H1 (cell line): ENCODE data around the gene MTMR4. TPM values are rescaled to one million over a fixed set of nuclear protein-coding genes. Genes with fewer than 3 reads are reported as not detected.

Experiments
- CTCF ChIA-PET: fragments of 300-600 bp; sonication (Branson Sonifier 250); formaldehyde crosslinking; loops from one replicate; lab custom pipeline; 2021; ENCODE audit not compliant: partially characterized antibody; lab: Charles Lee
- POLR2A ChIA-PET: fragments of 300-600 bp; sonication (Branson Sonifier 250); formaldehyde crosslinking; loops from one replicate; lab custom pipeline; 2021; ENCODE audit warnings: inconsistent platforms; ENCODE audit not compliant: partially characterized antibody; lab: Charles Lee
- DNase-seq, 2 experiments: peaks; one replicate each; pipeline versions ENCODE4 v3.0.0 to v3.0.0-alpha.2; 2010 to 2022; ENCODE audit warnings: low spot score in 2 of 2, low read depth in 1 of 2, mixed read lengths in 1 of 2
- FAIRE-seq: peaks from 2 replicates; lab custom pipeline; 2011; peaks lifted over from hg19 to GRCh38; lab: Jason Lieb, UNC
- H2AFZ ChIP-seq: 2 replicates; pipeline ENCODE4 v1.8.1; 2012; ENCODE audit warnings: low read length, inconsistent platforms
- H2AK5ac ChIP-seq: 2 replicates; pipeline ENCODE4 v1.6.1; 2013; ENCODE audit warnings: low read depth, low read length
- H2BK120ac ChIP-seq: replicated peaks from 2 replicates; pipeline ENCODE3; 2013; ENCODE audit warnings: low read depth, low read length, inconsistent platforms
- H2BK12ac ChIP-seq: 2 replicates; pipeline ENCODE4 v1.6.1; 2013; ENCODE audit warnings: low read depth, low read length
- H2BK15ac ChIP-seq: 2 replicates; pipeline ENCODE4 v1.6.1; 2013; ENCODE audit warnings: low read length
- H2BK20ac ChIP-seq: 2 replicates; pipeline ENCODE4 v1.6.1; 2013; ENCODE audit warnings: low read length
- H2BK5ac ChIP-seq: 2 replicates; pipeline ENCODE4 v1.6.1; 2013; ENCODE audit warnings: low read depth, low read length
- H3K14ac ChIP-seq: 2 replicates; pipeline ENCODE4 v1.6.1; 2013; ENCODE audit warnings: inconsistent platforms; ENCODE audit not compliant: insufficient read length
- H3K18ac ChIP-seq: 2 replicates; pipeline ENCODE4 v1.6.1; 2013; ENCODE audit warnings: low read length; ENCODE audit errors: extremely low read depth
- H3K23ac ChIP-seq: 2 replicates; pipeline ENCODE4 v1.6.1; 2013; ENCODE audit warnings: inconsistent platforms; ENCODE audit not compliant: insufficient read length
- H3K23me2 ChIP-seq: 2 replicates; pipeline ENCODE4 v1.6.1; 2013; ENCODE audit warnings: low read depth, low read length
- H3K27ac ChIP-seq: 2 replicates; pipeline ENCODE4 v1.6.1; 2011; ENCODE audit warnings: low read depth, low read length, inconsistent platforms
- H3K27me3 ChIP-seq, 4 experiments: replicated peaks in 1 of 4; 1 replicate in 1 of 4; 2 replicates in 3 of 4; pipeline versions ENCODE4 v1.6.1 to v1.8.1; 2011 to 2013; ENCODE audit warnings: low read length in 3 of 4, mild to moderate bottlenecking in 3 of 4, inconsistent platforms in 2 of 4, mixed read lengths in 2 of 4, moderate library complexity in 1 of 4; ENCODE audit not compliant: control insufficient read depth in 3 of 4, insufficient read depth in 3 of 4; ENCODE audit errors: extremely low read depth in 1 of 4
- H3K36me3 ChIP-seq, 4 experiments: 2 replicates each; pipeline versions ENCODE4 v1.6.1 to v1.8.1; 2011 to 2013; ENCODE audit warnings: mild to moderate bottlenecking in 4 of 4, low read length in 3 of 4, moderate library complexity in 2 of 4, control low read depth in 1 of 4, inconsistent platforms in 1 of 4; ENCODE audit not compliant: insufficient read depth in 4 of 4, control insufficient read depth in 2 of 4
- H3K4ac ChIP-seq: replicated peaks from 2 replicates; pipeline ENCODE3; 2013; ENCODE audit warnings: low read length, low read depth, mixed read lengths, inconsistent platforms; ENCODE audit not compliant: insufficient read length
- H3K4me1 ChIP-seq, 4 experiments: replicated peaks in 1 of 4; 1 replicate in 1 of 4; 2 replicates in 3 of 4; pipeline versions ENCODE4 v1.6.1 to v1.8.1; 2011 to 2013; ENCODE audit warnings: low read length in 3 of 4, inconsistent platforms in 2 of 4, mixed read lengths in 1 of 4; ENCODE audit not compliant: insufficient read depth in 4 of 4, control insufficient read depth in 3 of 4
- H3K4me2 ChIP-seq, 2 experiments: 2 replicates each; pipeline versions ENCODE4 v1.6.1 to v1.8.1; 2011 to 2013; ENCODE audit warnings: low read depth in 2 of 2, low read length in 2 of 2, control low read depth in 1 of 2, inconsistent platforms in 1 of 2, mild to moderate bottlenecking in 1 of 2; ENCODE audit not compliant: insufficient read depth in 1 of 2
- H3K4me3 ChIP-seq, 4 experiments: fragments of 200-600, 300-600 bp in 1 of 4; sonication (generic), shearing (Covaris generic), sonication (Bioruptor Twin) in 1 of 4; 2 replicates each; pipeline versions ENCODE4 v1.5.1 to v1.8.1; 2011 to 2016; ENCODE audit warnings: low read length in 4 of 4, low read depth in 3 of 4, control low read depth in 2 of 4, inconsistent platforms in 2 of 4, mild to moderate bottlenecking in 2 of 4, mixed read lengths in 1 of 4, moderate library complexity in 1 of 4; ENCODE audit not compliant: insufficient read depth in 2 of 4; ENCODE audit errors: extremely low read depth in 1 of 4
- H3K56ac ChIP-seq: replicated peaks from 2 replicates; pipeline ENCODE3; 2013; ENCODE audit warnings: low read depth, mild to moderate bottlenecking, mixed read lengths, low read length, inconsistent platforms; ENCODE audit not compliant: insufficient read length
- H3K79me1 ChIP-seq: 2 replicates; pipeline ENCODE4 v1.6.1; 2013; ENCODE audit warnings: low read depth, low read length, control low read depth
- H3K79me2 ChIP-seq, 2 experiments: 2 replicates each; pipeline versions ENCODE4 v1.6.1 to v1.8.1; 2012 to 2013; ENCODE audit warnings: low read length in 2 of 2, mild to moderate bottlenecking in 2 of 2, inconsistent platforms in 1 of 2; ENCODE audit not compliant: insufficient read depth in 2 of 2, control insufficient read depth in 1 of 2
- H3K9ac ChIP-seq, 4 experiments: replicated peaks in 1 of 4; 1 replicate in 1 of 4; 2 replicates in 3 of 4; pipeline versions ENCODE4 v1.6.1 to v1.8.1; 2011 to 2013; ENCODE audit warnings: low read depth in 3 of 4, low read length in 3 of 4, control low read depth in 2 of 4, mild to moderate bottlenecking in 2 of 4, moderate library complexity in 2 of 4, inconsistent platforms in 1 of 4; ENCODE audit errors: extremely low read depth in 1 of 4
- H3K9me3 ChIP-seq, 2 experiments: 2 replicates each; pipeline versions ENCODE4 v1.6.1 to v1.8.1; 2012 to 2013; ENCODE audit warnings: mild to moderate bottlenecking in 2 of 2, moderate library complexity in 2 of 2, control low read depth in 1 of 2, inconsistent platforms in 1 of 2, low read depth in 1 of 2, low read length in 1 of 2, mixed read lengths in 1 of 2; ENCODE audit not compliant: insufficient read depth in 2 of 2
- H4K20me1 ChIP-seq, 2 experiments: replicated peaks in 1 of 2; 2 replicates each; pipeline versions ENCODE3 to v1.8.1; 2011 to 2013; ENCODE audit warnings: inconsistent platforms in 2 of 2, low read length in 2 of 2, mild to moderate bottlenecking in 1 of 2; ENCODE audit not compliant: insufficient read depth in 2 of 2, control insufficient read depth in 1 of 2
- H4K5ac ChIP-seq: 2 replicates; pipeline ENCODE4 v1.6.1; 2013; ENCODE audit warnings: low read length, low read depth, mixed read lengths, inconsistent platforms; ENCODE audit not compliant: insufficient read length
- H4K8ac ChIP-seq: 2 replicates; pipeline ENCODE4 v1.8.0; 2013; ENCODE audit warnings: mild to moderate bottlenecking, moderate library complexity, low read length, inconsistent platforms; ENCODE audit not compliant: insufficient read depth; ENCODE audit errors: extremely low read depth
- H4K91ac ChIP-seq: replicated peaks from 2 replicates; pipeline ENCODE3; 2013; ENCODE audit warnings: low read length, mixed read lengths, inconsistent platforms; ENCODE audit not compliant: insufficient read length
- CEBPB ChIP-seq: IDR thresholded peaks from 2 replicates; pipeline ENCODE4 v1.6.1; 2012; ENCODE audit warnings: low read depth, low read length
- HDAC6 ChIP-seq: IDR thresholded peaks from one replicate; pipeline ENCODE4 v1.7.1; 2012; ENCODE audit warnings: low read depth, mild to moderate bottlenecking, inconsistent platforms, low read length, moderate library complexity
- RFX5 ChIP-seq: IDR thresholded peaks from 2 replicates; pipeline ENCODE4 v1.6.1; 2011; ENCODE audit warnings: low read depth, low read length, improper control_type of control experiment, borderline replicate concordance
- SP2 ChIP-seq: IDR thresholded peaks from 2 replicates; pipeline ENCODE4 v1.6.1; 2012; ENCODE audit warnings: mild to moderate bottlenecking, low read length, inconsistent platforms
- SRF ChIP-seq: IDR thresholded peaks from 2 replicates; pipeline ENCODE4 v1.6.1; 2011; ENCODE audit warnings: mild to moderate bottlenecking, low read depth, low read length, moderate library complexity
- WGBS, 2 experiments: shearing (Covaris generic) in 1 of 2; methylation state at CpG; one replicate each; pipeline versions ENCODE4 v1.1.6 to v1.1.7; 2013 to 2015; ENCODE audit warnings: low lambda C conversion rate in 2 of 2, mixed read lengths in 2 of 2, inconsistent platforms in 1 of 2, low coverage in 1 of 2, missing lambda C conversion rate in 1 of 2; ENCODE audit not compliant: insufficient replicate concordance in 2 of 2, insufficient coverage in 1 of 2, insufficient read length in 1 of 2; ENCODE audit errors: extremely low coverage in 1 of 2, missing lambda C conversion rate in 1 of 2; 5-methylcytosine and 5-hydroxymethylcytosine counted together
- polyA plus RNA-seq, 7 experiments: library from polyadenylated mRNA; depleted of rRNA in 3 of 7; stranded (reverse) in 5 of 7; unstranded in 2 of 7; fragments of >200 nt in 5 of 7; fragments of 200-250 nt in 2 of 7; gene quantifications; 1 replicate in 5 of 7; 2 replicates in 1 of 7; 4 replicates in 1 of 7; pipeline versions ENCODE4 v1.2.1 to v1.2.3, GENCODE V29; 2011 to 2013; ENCODE audit warnings: missing spikeins in 2 of 7, mixed read lengths in 2 of 7
- total RNA-seq: library from RNA; stranded (reverse); fragmentation: NEBNext Ultra II Directional; extraction: Animal tissue kit (Norgen Biotek cat#: 25700); gene quantifications from 2 replicates; pipeline ENCODE4 v1.2.1, GENCODE V29; 2021

Gene MTMR4
- total and polyA plus RNA-seq, 2 of the 8 experiments (the other 6 are each of a cell fraction or from before 2014, with no cell fraction given) = 15.9 to 39.2 TPM

DNA sequence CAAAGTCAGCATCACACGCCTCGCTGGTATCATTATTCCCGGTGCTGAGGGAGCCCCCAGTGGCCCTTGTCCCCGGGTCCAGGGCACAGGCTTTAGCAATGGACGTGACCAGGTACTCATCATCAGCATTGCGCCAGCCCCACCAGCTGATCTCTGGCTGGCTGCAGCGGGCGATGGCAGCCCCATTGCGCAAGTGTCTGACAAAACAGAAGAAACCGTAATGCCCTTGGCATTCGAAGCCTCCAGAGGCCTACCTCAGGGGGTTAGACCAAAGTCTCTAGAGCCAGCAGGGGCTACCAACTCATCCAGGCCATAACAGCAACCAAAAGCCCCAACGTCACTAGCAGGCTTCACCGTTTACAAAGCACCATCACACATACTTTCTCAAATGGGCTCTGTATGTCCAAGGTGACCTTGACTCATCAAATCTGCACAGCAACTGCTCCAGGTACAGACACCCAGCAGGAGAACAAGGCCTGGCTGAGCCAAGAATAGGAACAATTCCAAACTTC, 7.3 kb downstream of the MTMR4 start:
- Histone ChIP-seq H3K9me3 (no peaks in the 10 kb centered on the region), H2AFZ (no peak overlapping the region), H3K14ac (no peak overlapping the region), H3K9ac (no peak overlapping the region), H3K4me2 (no peak overlapping the region), H2BK120ac (no peak overlapping the region), H4K91ac (no peak overlapping the region), H3K4me3 (no peak overlapping the region), H3K4ac (no peak overlapping the region), H3K23ac (no peak overlapping the region), H2BK20ac (no peak overlapping the region), H4K8ac (no peak overlapping the region), H4K5ac (no peak overlapping the region), H3K56ac (no peak overlapping the region), H3K36me3 (peaks cover 41 to 89% (median 74%) of the 10 kb centered on the region in 4 experiments), H3K27me3 (no peaks in the 10 kb centered on the region), H3K4me1 (no peaks in the 10 kb centered on the region), H2BK5ac (no peak overlapping the region), H3K79me1 (no peaks in the 10 kb centered on the region), H3K23me2 (no peaks in the 10 kb centered on the region), H4K20me1 (peaks cover 8 to 9% of the 10 kb centered on the region in 2 experiments), H2BK12ac (no peak overlapping the region), H3K79me2 (peaks cover 0 to under 1% of the 10 kb centered on the region in 2 experiments; a peak in 1 of 4 replicates), H3K18ac (no peak overlapping the region), H2BK15ac (no peak overlapping the region), H2AK5ac (no peak overlapping the region), H3K27ac (no peak overlapping the region)
- POLR2A ChIA-PET = no interaction called here
- CTCF ChIA-PET = interaction anchor here (1.3 kb wide), 1 partner anchor 11 kb away, joined by 3 read pairs; no protein-coding TSS in a partner anchor
- no peak for FAIRE-seq
- DNase-seq = no peak
- TF ChIP-seq SRF (no peak), SP2 (no peak), HDAC6 (no peak), CEBPB (0 out of 2 replicates have a peak, but pooled peaks have one; percentile 35), RFX5 (no peak)
- WGBS, 2 experiments = 88% methylated on average over 13 of the region's 13 CpGs; no CpG with 5 or more reads in 1 of the 2 experiments
